ENCODE data around the gene EPHA2.

The EPHA2 gene

GRCh38 chr1:16161717-16162116 is 5.8 kb upstream of the EPHA2 start:
- Histone ChIP-seq H3K27me3 (replicated peaks in 2 of 5; ENCODE audit: control insufficient read depth in 4 of 5, insufficient read depth in 5 of 5, low read length in 4 of 5) (peaks cover 0 to 23% (median 4%) of the 10 kb centered on the region in 5 experiments), H3K27ac (ENCODE audit: insufficient read depth in 1 of 2, low read depth in 1 of 2, low read length in 2 of 2, poor library complexity in 1 of 2, severe bottlenecking in 2 of 2) (no peak overlapping the region), H3K4me1 (ENCODE audit: control extremely low read depth in 1 of 4, control insufficient read depth in 4 of 4, insufficient read depth in 4 of 4, low read length in 3 of 4) (peaks cover 0 to 11% (median 10%) of the 10 kb centered on the region in 4 experiments), H3K9me3 (ENCODE audit: control extremely low read depth in 1 of 5, control insufficient read depth in 4 of 5, insufficient read depth in 2 of 5, low read depth in 1 of 5, low read length in 4 of 5) (no peaks in the 10 kb centered on the region), H3K4me3 (ENCODE audit: control insufficient read depth in 1 of 7, extremely low read depth in 1 of 7, insufficient read depth in 4 of 7, low read depth in 2 of 7, low read length in 6 of 7) (no peak overlapping the region), H3K36me3 (ENCODE audit: control insufficient read depth in 4 of 4, insufficient read depth in 4 of 4, low read length in 3 of 4) (no peaks in the 10 kb centered on the region)
- CTCF ChIA-PET, result interaction anchor here (0.7 to 2.5 kb wide), 7 partner anchors 11 to 80 kb away, joined by 3 to 10 read pairs (median 4); no protein-coding TSS in a partner anchor
- no peak for DNase-seq
- 77% methylated on average over 3 of the region's 5 CpGs for WGBS (ENCODE audit: insufficient coverage)
- POLR2A ChIA-PET, result no interaction called here

- ChIA-PET POLR2A (no interaction called here), CTCF (no interaction called here)
- peaks cover 0 to 44% (median 11%) of the 10 kb centered on the region in 5 experiments for H3K27me3 ChIP-seq (replicated peaks in 2 of 5; ENCODE audit: control insufficient read depth in 4 of 5, insufficient read depth in 5 of 5, low read length in 4 of 5)
- H3K4me3 ChIP-seq (ENCODE audit: control insufficient read depth in 1 of 7, extremely low read depth in 1 of 7, insufficient read depth in 4 of 7, low read depth in 2 of 7, low read length in 6 of 7), result no peak overlapping the region
- H3K9me3 ChIP-seq (ENCODE audit: control extremely low read depth in 1 of 5, control insufficient read depth in 4 of 5, insufficient read depth in 2 of 5, low read depth in 1 of 5, low read length in 4 of 5), result no peaks in the 10 kb centered on the region
- DNase-seq, result no peak
- H3K4me1 ChIP-seq (ENCODE audit: control extremely low read depth in 1 of 4, control insufficient read depth in 4 of 4, insufficient read depth in 4 of 4, low read length in 3 of 4), result peaks cover 0 to 32% (median 30%) of the 10 kb centered on the region in 4 experiments
- H3K36me3 ChIP-seq (ENCODE audit: control insufficient read depth in 4 of 4, insufficient read depth in 4 of 4, low read length in 3 of 4), result no peaks in the 10 kb centered on the region
- H3K27ac ChIP-seq (ENCODE audit: insufficient read depth in 1 of 2, low read depth in 1 of 2, low read length in 2 of 2, poor library complexity in 1 of 2, severe bottlenecking in 2 of 2), result no peak overlapping the region
- 86% methylated on average over 8 of the region's 16 CpGs for WGBS (ENCODE audit: insufficient coverage)
These were observed 3.3 kb upstream of the EPHA2 start for GRCh38 chr1:16158993-16159831.

GRCh38 chr1:16158025-16158424 is 2.2 kb upstream of the EPHA2 start:
- Histone ChIP-seq H3K4me1 (ENCODE audit: control extremely low read depth in 1 of 4, control insufficient read depth in 4 of 4, insufficient read depth in 4 of 4, low read length in 3 of 4) (peaks cover 0 to 42% (median 36%) of the 10 kb centered on the region in 4 experiments), H3K27ac (ENCODE audit: insufficient read depth in 1 of 2, low read depth in 1 of 2, low read length in 2 of 2, poor library complexity in 1 of 2, severe bottlenecking in 2 of 2) (no peak overlapping the region), H3K9me3 (ENCODE audit: control extremely low read depth in 1 of 5, control insufficient read depth in 4 of 5, insufficient read depth in 2 of 5, low read depth in 1 of 5, low read length in 4 of 5) (no peaks in the 10 kb centered on the region), H3K36me3 (ENCODE audit: control insufficient read depth in 4 of 4, insufficient read depth in 4 of 4, low read length in 3 of 4) (no peaks in the 10 kb centered on the region), H3K27me3 (replicated peaks in 2 of 5; ENCODE audit: control insufficient read depth in 4 of 5, insufficient read depth in 5 of 5, low read length in 4 of 5) (peaks cover 0 to 54% (median 14%) of the 10 kb centered on the region in 5 experiments), H3K4me3 (ENCODE audit: control insufficient read depth in 1 of 7, extremely low read depth in 1 of 7, insufficient read depth in 4 of 7, low read depth in 2 of 7, low read length in 6 of 7) (no peak overlapping the region)
- DNase-seq, result peak in 2 of 3 donors; percentile 58 to 67
- ChIA-PET CTCF (interaction anchor here (10.4 kb wide), 1 partner anchor 76 kb away, joined by 104 read pairs; no protein-coding TSS in a partner anchor), POLR2A (interaction anchor here (0.7 kb wide), 1 partner anchor 17 kb away, joined by 3 read pairs; no protein-coding TSS in a partner anchor)
- WGBS (ENCODE audit: insufficient coverage), result 55% methylated on average over 3 of the region's 5 CpGs

DNA sequence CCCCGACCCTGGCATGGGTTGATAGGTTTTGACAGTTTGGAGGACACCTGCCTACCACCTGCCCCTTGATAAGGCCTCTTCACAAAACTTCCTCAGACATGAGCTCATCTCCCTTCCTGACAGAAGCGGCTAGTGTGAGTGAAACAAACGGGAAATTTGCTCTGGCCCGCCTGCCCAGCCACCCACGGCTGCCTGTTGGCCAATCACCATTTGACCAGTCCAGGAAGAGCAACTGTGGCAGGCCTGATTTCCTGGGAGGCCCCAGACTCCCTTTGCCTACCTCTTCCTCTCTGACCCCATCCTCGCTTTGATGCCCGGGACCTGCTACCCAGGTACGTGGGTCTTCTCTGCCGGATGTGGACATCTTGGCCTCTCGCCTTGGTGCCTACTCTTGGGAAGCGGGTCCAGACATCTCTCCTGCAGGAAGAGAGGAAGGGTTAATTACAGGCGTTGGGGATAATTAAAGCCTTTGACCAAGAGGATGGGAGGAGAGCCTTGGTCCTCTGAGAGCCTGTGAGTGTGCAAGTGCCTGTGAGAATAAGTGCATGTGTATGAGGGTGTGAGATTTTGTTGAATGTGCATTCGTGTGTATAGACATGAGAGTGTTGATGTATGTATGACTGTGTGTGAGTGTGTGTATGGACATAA is 1.1 kb upstream of the EPHA2 start:
- POLR2A ChIA-PET, result no interaction called here
- DNase-seq, result no peak
- CTCF ChIA-PET, result interaction anchor here (1.2 to 10.4 kb wide), 4 partner anchors 13 to 75 kb away, joined by 4 to 104 read pairs (median 8); no protein-coding TSS in a partner anchor
- 88% methylated on average over 7 of the region's 13 CpGs for WGBS (ENCODE audit: insufficient coverage)
- Histone ChIP-seq H3K4me3 (ENCODE audit: control insufficient read depth in 1 of 7, extremely low read depth in 1 of 7, insufficient read depth in 4 of 7, low read depth in 2 of 7, low read length in 6 of 7) (no peak overlapping the region), H3K4me1 (ENCODE audit: control extremely low read depth in 1 of 4, control insufficient read depth in 4 of 4, insufficient read depth in 4 of 4, low read length in 3 of 4) (peaks cover 0 to 40% (median 29%) of the 10 kb centered on the region in 4 experiments), H3K27ac (ENCODE audit: insufficient read depth in 1 of 2, low read depth in 1 of 2, low read length in 2 of 2, poor library complexity in 1 of 2, severe bottlenecking in 2 of 2) (no peak overlapping the region), H3K27me3 (replicated peaks in 2 of 5; ENCODE audit: control insufficient read depth in 4 of 5, insufficient read depth in 5 of 5, low read length in 4 of 5) (peaks cover 0 to 56% (median 17%) of the 10 kb centered on the region in 5 experiments), H3K9me3 (ENCODE audit: control extremely low read depth in 1 of 5, control insufficient read depth in 4 of 5, insufficient read depth in 2 of 5, low read depth in 1 of 5, low read length in 4 of 5) (no peaks in the 10 kb centered on the region), H3K36me3 (ENCODE audit: control insufficient read depth in 4 of 4, insufficient read depth in 4 of 4, low read length in 3 of 4) (no peaks in the 10 kb centered on the region)

- Histone ChIP-seq H3K27ac (ENCODE audit: insufficient read depth in 1 of 2, low read depth in 1 of 2, low read length in 2 of 2, poor library complexity in 1 of 2, severe bottlenecking in 2 of 2) (no peak overlapping the region), H3K36me3 (ENCODE audit: control insufficient read depth in 4 of 4, insufficient read depth in 4 of 4, low read length in 3 of 4) (no peaks in the 10 kb centered on the region), H3K27me3 (replicated peaks in 2 of 5; ENCODE audit: control insufficient read depth in 4 of 5, insufficient read depth in 5 of 5, low read length in 4 of 5) (peaks cover 0 to 48% (median 27%) of the 10 kb centered on the region in 5 experiments), H3K4me1 (ENCODE audit: control extremely low read depth in 1 of 4, control insufficient read depth in 4 of 4, insufficient read depth in 4 of 4, low read length in 3 of 4) (peaks cover 3 to 59% (median 47%) of the 10 kb centered on the region in 4 experiments), H3K9me3 (ENCODE audit: control extremely low read depth in 1 of 5, control insufficient read depth in 4 of 5, insufficient read depth in 2 of 5, low read depth in 1 of 5, low read length in 4 of 5) (no peaks in the 10 kb centered on the region), H3K4me3 (ENCODE audit: control insufficient read depth in 1 of 7, extremely low read depth in 1 of 7, insufficient read depth in 4 of 7, low read depth in 2 of 7, low read length in 6 of 7) (peak overlapping the region in 1 of 7 experiments; percentile 71)
- DNase-seq, result no peak
- ChIA-PET CTCF (interaction anchor here (0.8 to 10.4 kb wide), 8 partner anchors 9 to 73 kb away, joined by 3 to 104 read pairs (median 7); no protein-coding TSS in a partner anchor), POLR2A (interaction anchor here (0.6 kb wide), 1 partner anchor 102 kb away, joined by 7 read pairs; no protein-coding TSS in a partner anchor)
- WGBS (ENCODE audit: insufficient coverage), result 22% methylated on average over 12 of the region's 17 CpGs
These were observed 1.7 kb downstream of the EPHA2 start for GRCh38 chr1:16153999-16154673.

- no peak overlapping the region for H3K4me3 ChIP-seq (ENCODE audit: control insufficient read depth in 1 of 7, extremely low read depth in 1 of 7, insufficient read depth in 4 of 7, low read depth in 2 of 7, low read length in 6 of 7)
- H3K27me3 ChIP-seq (replicated peaks in 2 of 5; ENCODE audit: control insufficient read depth in 4 of 5, insufficient read depth in 5 of 5, low read length in 4 of 5), result peaks cover 0 to 48% (median 27%) of the 10 kb centered on the region in 5 experiments
- 85% methylated on average over 4 of the region's 13 CpGs for WGBS (ENCODE audit: insufficient coverage)
- no peak for DNase-seq
- no peak overlapping the region for H3K27ac ChIP-seq (ENCODE audit: insufficient read depth in 1 of 2, low read depth in 1 of 2, low read length in 2 of 2, poor library complexity in 1 of 2, severe bottlenecking in 2 of 2)
- ChIA-PET CTCF (interaction anchor here (0.9 to 10.4 kb wide), 7 partner anchors 9 to 80 kb away, joined by 3 to 104 read pairs (median 5); partner anchors contain the start of gene FAM131C), POLR2A (interaction anchor here (0.6 kb wide), 1 partner anchor 101 kb away, joined by 7 read pairs; no protein-coding TSS in a partner anchor)
- H3K4me1 ChIP-seq (ENCODE audit: control extremely low read depth in 1 of 4, control insufficient read depth in 4 of 4, insufficient read depth in 4 of 4, low read length in 3 of 4), result peaks cover 3 to 59% (median 47%) of the 10 kb centered on the region in 4 experiments
- H3K36me3 ChIP-seq (ENCODE audit: control insufficient read depth in 4 of 4, insufficient read depth in 4 of 4, low read length in 3 of 4), result no peaks in the 10 kb centered on the region
- H3K9me3 ChIP-seq (ENCODE audit: control extremely low read depth in 1 of 5, control insufficient read depth in 4 of 5, insufficient read depth in 2 of 5, low read depth in 1 of 5, low read length in 4 of 5), result no peaks in the 10 kb centered on the region
These were observed 2.5 kb downstream of the EPHA2 start for GRCh38 chr1:16153096-16153998.
